Amygdala (tissue), 56 donors: ENCODE data around the gene SMARCD1.
"Not testable (repeated sequence)": the region's sequence is repeated elsewhere in the genome, so short reads cannot be mapped to it uniquely, and the experiment has no call there.

Experiments
- DNase-seq, 56 donors: peaks; one replicate each; lab custom pipeline; 2025; lab: John Stamatoyannopoulos, UW

SMARCD1 gene

GRCh38 chr12:50074936-50075807, 10.0 kb upstream of the SMARCD1 start:
- peak in 50 of 56 donors; percentile 27 to 85 (median 62) for DNase-seq

GRCh38 chr12:50075808-50076170, 9.4 kb upstream of the SMARCD1 start:
- DNase-seq, result no peak

- no peak for DNase-seq
These were observed 8.0 kb upstream of the SMARCD1 start for GRCh38 chr12:50077099-50077498.

- no peak for DNase-seq
These were observed 6.9 kb upstream of the SMARCD1 start for GRCh38 chr12:50078281-50078680.

- no peak for DNase-seq
These were observed 5.4 kb upstream of the SMARCD1 start for GRCh38 chr12:50079771-50080170.

- DNase-seq, result no peak
These were observed 3.9 kb upstream of the SMARCD1 start for GRCh38 chr12:50081096-50081808.

GRCh38 chr12:50082644-50083043, 2.5 kb upstream of the SMARCD1 start:
- no peak for DNase-seq

- no peak for DNase-seq
These were observed 1.8 kb upstream of the SMARCD1 start for GRCh38 chr12:50083301-50083700.

GRCh38 chr12:50084409-50084774, 750 bp upstream of the SMARCD1 start:
- DNase-seq, result not testable (repeated sequence)

GRCh38 chr12:50085615-50086072, 502 bp downstream of the SMARCD1 start:
- DNase-seq, result peak in 1 of 56 donors; percentile 38

- no peak for DNase-seq
These were observed 1.0 kb downstream of the SMARCD1 start for GRCh38 chr12:50086148-50086547.

- no peak for DNase-seq
These were observed 2.0 kb downstream of the SMARCD1 start for GRCh38 chr12:50087151-50087550.

GRCh38 chr12:50087995-50088394, 2.9 kb downstream of the SMARCD1 start:
- DNase-seq, result no peak

GRCh38 chr12:50088577-50089335, 3.6 kb downstream of the SMARCD1 start:
- DNase-seq, result peak in 13 of 56 donors; percentile 10 to 55 (median 19)

- no peak for DNase-seq
These were observed 4.6 kb downstream of the SMARCD1 start for GRCh38 chr12:50089730-50090129.

GRCh38 chr12:50090391-50090790, 5.2 kb downstream of the SMARCD1 start:
- no peak for DNase-seq

GRCh38 chr12:50097952-50098351, 12.8 kb downstream of the SMARCD1 start:
- no peak for DNase-seq

GRCh38 chr12:50099302-50100008, 14.3 kb downstream of the SMARCD1 start:
- no peak for DNase-seq

- no peak for DNase-seq
These were observed 15.4 kb downstream of the SMARCD1 start for GRCh38 chr12:50100561-50100960.

GRCh38 chr12:50101663-50102062, 16.5 kb downstream of the SMARCD1 start:
- DNase-seq, result peak in 5 of 56 donors; percentile 16 to 48 (median 24)
